CD8-positive, alpha-beta memory T cell (primary cell): ENCODE results near the gene DGKI. TPM values are rescaled to one million over a fixed set of nuclear protein-coding genes. Genes with fewer than 3 reads are reported as not detected.

Experiments
- CTCF ChIA-PET: fragments of 350-600 bp; sonication (Branson Sonifier 250); formaldehyde crosslinking; loops from one replicate; lab custom pipeline; 2021; ENCODE audit warnings: antibody characterized with exemption; lab: Charles Lee
- POLR2A ChIA-PET: fragments of 350-600 bp; sonication (Branson Sonifier 250); formaldehyde crosslinking; loops from one replicate; lab custom pipeline; 2021; ENCODE audit warnings: antibody characterized with exemption; lab: Charles Lee
- DNase-seq, 5 donors: peaks; one replicate each; pipeline versions ENCODE4 v3.0.0 to v3.0.0-alpha.2; 2020 to 2022; ENCODE audit warnings: mixed read lengths in 1 of 5
- H3K27ac ChIP-seq: one replicate; pipeline ENCODE4 v1.7.0; 2013; ENCODE audit warnings: low read depth, mild to moderate bottlenecking, low read length, moderate library complexity
- H3K27me3 ChIP-seq: 2 replicates; pipeline ENCODE4 v1.7.0; 2013; ENCODE audit warnings: low read length, mild to moderate bottlenecking; ENCODE audit not compliant: insufficient read depth, poor library complexity, severe bottlenecking
- H3K36me3 ChIP-seq: 2 replicates; pipeline ENCODE4 v1.7.0; 2013; ENCODE audit warnings: mild to moderate bottlenecking, low read length, moderate library complexity; ENCODE audit not compliant: insufficient read depth
- H3K4me1 ChIP-seq: 2 replicates; pipeline ENCODE4 v1.7.0; 2013; ENCODE audit warnings: mild to moderate bottlenecking, low read length, moderate library complexity; ENCODE audit not compliant: insufficient read depth
- H3K4me3 ChIP-seq: 2 replicates; pipeline ENCODE4 v1.7.0; 2013; ENCODE audit warnings: mild to moderate bottlenecking, low read length
- H3K9me3 ChIP-seq: 2 replicates; pipeline ENCODE4 v1.7.0; 2013; ENCODE audit warnings: mild to moderate bottlenecking, low read length
- H3K27ac Mint-ChIP-seq, 8 donors: one replicate each; pipeline ENCODE4 v1.8.0; 2020 to 2021; ENCODE audit warnings: mixed read lengths in 8 of 8, mild to moderate bottlenecking in 6 of 8, inconsistent platforms in 3 of 8, moderate library complexity in 3 of 8
- H3K27me3 Mint-ChIP-seq, 2 donors: one replicate each; pipeline ENCODE4 v1.8.0; 2020 to 2021; ENCODE audit warnings: mixed read lengths in 2 of 2, mild to moderate bottlenecking in 1 of 2, moderate library complexity in 1 of 2
- H3K36me3 Mint-ChIP-seq, 3 donors: one replicate each; pipeline ENCODE4 v1.8.0; 2020 to 2021; ENCODE audit warnings: mixed read lengths in 3 of 3, inconsistent platforms in 1 of 3, mild to moderate bottlenecking in 1 of 3
- H3K4me1 Mint-ChIP-seq, 3 donors: one replicate each; pipeline ENCODE4 v1.8.0; 2020 to 2021; ENCODE audit warnings: mixed read lengths in 3 of 3, inconsistent platforms in 1 of 3, mild to moderate bottlenecking in 1 of 3
- H3K4me3 Mint-ChIP-seq, 7 donors: one replicate each; pipeline ENCODE4 v1.8.0; 2020 to 2021; ENCODE audit warnings: mixed read lengths in 7 of 7, mild to moderate bottlenecking in 6 of 7, moderate library complexity in 4 of 7, inconsistent platforms in 2 of 7
- H3K9me3 Mint-ChIP-seq, 5 donors: one replicate each; pipeline ENCODE4 v1.8.0; 2020 to 2022; ENCODE audit warnings: mixed read lengths in 5 of 5, mild to moderate bottlenecking in 3 of 5, moderate library complexity in 2 of 5, inconsistent platforms in 1 of 5
- polyA plus RNA-seq: library from polyadenylated mRNA; unstranded; fragments of 300-500 nt; fragmentation: Illumina TruSeq; gene quantifications from one replicate; pipeline ENCODE4 v1.2.3, GENCODE V29; 2021
- total RNA-seq, 2 experiments: library from RNA; stranded (reverse); gene quantifications; one replicate each; pipeline ENCODE4 v1.2.3, GENCODE V29; 2021

The DGKI gene
- total and polyA plus RNA-seq, 3 experiments from 2014 or later, result 1.3 to 1.4 TPM; not detected in 1

DNA sequence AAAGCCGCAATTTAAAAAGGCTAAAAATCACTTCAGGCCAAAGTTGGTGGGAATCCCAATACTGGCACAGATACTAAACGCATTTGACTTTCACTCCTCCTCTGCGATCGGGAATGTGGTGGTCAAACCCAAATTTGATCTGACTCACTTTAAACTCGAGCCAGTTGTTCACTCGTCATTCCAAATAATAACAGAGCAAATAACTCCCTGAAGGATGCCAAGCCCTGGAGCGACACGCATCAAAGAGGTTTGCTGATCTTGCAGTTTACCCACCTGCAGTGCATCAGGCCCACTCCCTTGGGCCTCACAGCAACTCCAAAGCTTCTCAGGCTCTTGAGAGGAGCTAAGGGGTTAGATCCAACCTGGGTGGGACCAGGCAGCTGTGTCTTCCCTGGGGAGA, 515.4 kb downstream of the DGKI start:
- ChIA-PET CTCF (no interaction called here), POLR2A (no interaction called here)
- no peaks in the 10 kb centered on the region for H3K4me1 ChIP-seq
- H3K36me3 Mint-ChIP-seq, result no peaks in the 10 kb centered on the region
- no peaks in the 10 kb centered on the region for H3K27me3 ChIP-seq
- peaks cover 3 to 6% (median 3%) of the 10 kb centered on the region in 5 donors for H3K9me3 Mint-ChIP-seq
- no peaks in the 10 kb centered on the region for H3K4me1 Mint-ChIP-seq
- H3K4me3 Mint-ChIP-seq, result no peak overlapping the region
- no peaks in the 10 kb centered on the region for H3K9me3 ChIP-seq
- no peak overlapping the region for H3K27ac ChIP-seq
- no peak overlapping the region for H3K27ac Mint-ChIP-seq
- DNase-seq, result no peak
- H3K27me3 Mint-ChIP-seq, result no peaks in the 10 kb centered on the region
- H3K36me3 ChIP-seq, result no peaks in the 10 kb centered on the region
- no peak overlapping the region for H3K4me3 ChIP-seq

Other genes with a start within 250 kb of the DGKI start
- 10 to 100 TPM; 23.9 to 25.0 TPM for gene CREB3L2, start 155.1 kb upstream of the DGKI start, total RNA-seq
- gene CREB3L2, start 155.1 kb upstream of the DGKI start, polyA plus RNA-seq, result 12.5 TPM
- gene AKR1D1, start 229.5 kb upstream of the DGKI start, total RNA-seq, result not detected
- not detected for gene AKR1D1, start 229.5 kb upstream of the DGKI start, polyA plus RNA-seq